ENCODE results near the gene FTO.

FTO gene

DNA sequence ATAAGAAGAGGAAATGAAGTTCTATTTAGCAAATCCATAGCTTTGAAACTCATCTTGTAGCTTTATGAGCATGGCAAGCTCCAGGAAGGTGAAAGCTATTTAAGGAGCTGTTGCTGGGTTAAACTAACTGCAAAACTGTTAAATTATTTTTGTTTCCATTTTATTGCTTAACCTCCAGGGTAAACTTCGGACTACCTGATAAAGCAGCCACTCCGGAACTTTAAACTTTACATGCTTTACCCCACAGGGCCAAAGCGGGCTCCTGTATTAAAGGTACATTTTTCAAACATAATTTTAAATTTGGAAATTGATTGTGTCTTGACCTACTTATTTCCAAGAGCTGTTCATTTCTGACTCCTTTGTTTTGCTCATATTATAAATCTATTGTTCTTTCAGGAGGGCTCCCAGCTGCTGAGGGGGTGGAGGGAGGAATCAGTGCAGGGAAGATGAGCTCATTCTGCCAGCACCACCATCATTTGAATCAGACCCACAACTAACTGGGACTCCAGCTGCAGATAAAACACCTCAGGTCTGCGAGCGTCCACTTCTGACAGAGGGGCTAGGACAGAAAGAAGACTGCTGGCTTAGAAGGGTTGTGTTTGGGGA is 424.8 kb downstream of the FTO start:
- no peak for DNase-seq (ENCODE audit: low spot score)

DNA sequence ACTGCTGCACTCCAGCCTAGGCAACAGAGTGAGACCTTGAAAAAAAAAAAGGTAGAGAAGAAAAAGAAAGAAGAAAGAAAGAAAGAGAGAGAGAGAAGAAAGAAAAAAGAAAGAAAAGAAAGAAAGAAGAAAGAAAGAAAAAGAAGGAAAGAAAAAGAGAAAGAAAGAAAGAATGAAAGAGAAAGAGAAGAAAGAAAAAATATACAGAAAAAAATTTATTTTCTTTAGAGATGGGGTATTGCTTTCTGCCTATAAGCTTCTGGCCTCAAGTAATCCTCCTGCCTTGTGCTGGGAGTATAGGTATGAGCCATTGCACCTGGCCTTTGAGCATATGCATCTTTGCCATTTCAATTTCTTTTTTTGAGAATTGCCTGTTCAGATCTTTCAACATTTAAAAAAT is 425.9 kb downstream of the FTO start:
- DNase-seq (ENCODE audit: low spot score), result no peak

DNA sequence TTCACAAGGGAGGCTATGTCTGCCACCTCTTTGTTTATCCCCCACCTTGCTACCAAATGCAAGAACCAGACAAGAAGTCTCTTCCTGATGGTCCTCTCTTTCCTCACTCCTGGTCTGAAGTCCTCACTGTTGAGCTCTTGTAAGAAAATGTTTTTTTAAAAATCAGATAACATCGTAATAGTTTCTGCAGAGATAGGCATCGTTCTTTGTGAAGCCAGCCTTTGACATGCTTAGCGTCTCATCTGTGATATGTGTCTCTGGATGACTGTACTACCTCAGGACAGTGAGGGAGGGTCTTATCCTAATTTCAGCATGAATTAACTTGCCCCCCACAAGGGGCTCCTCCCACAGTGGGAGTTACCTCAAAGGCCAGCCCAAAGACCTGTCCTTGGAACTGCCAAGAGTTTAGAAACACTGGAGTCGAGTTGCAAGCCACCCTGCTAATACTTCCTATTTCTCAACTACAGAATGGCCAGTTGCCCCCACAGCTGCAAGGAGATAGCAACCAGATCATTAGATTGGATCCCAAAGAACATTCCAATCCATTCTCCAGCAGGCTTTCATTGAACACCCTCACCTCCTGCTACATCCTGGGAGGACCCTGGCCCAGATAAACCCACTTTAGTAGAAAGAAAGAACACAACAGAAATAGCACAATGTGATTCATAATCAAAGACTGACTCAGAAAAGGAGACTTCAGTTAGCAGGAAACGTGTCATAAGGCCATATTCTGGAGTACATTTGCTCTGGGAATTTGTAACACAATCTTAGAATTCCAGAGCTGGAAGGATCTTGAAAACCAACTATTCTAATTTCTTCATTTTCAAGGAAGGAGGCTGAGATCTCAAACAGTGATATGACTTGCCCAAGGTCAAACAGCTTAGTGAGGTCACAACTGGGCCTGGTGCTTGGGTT is 431.7 kb downstream of the FTO start:
- DNase-seq (ENCODE audit: low spot score), result no peak

DNA sequence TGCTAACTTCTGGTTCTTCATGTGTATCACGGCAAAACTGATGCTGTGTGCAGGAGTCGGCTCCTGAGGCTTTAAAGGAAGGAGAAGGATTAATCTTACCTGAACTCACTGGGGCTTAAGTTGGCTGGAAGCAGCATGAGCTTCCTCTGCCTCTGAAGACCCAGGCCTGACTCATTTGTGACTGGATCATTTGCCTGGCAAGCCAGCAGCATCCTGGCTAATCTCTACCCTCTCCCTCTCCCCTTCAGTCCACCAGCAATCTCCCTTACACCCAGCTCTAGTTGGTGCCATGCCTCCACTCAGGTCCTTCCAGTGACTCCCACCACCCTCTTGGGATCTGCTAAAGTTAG is 432.3 kb downstream of the FTO start:
- DNase-seq (ENCODE audit: low spot score), result no peak

DNA sequence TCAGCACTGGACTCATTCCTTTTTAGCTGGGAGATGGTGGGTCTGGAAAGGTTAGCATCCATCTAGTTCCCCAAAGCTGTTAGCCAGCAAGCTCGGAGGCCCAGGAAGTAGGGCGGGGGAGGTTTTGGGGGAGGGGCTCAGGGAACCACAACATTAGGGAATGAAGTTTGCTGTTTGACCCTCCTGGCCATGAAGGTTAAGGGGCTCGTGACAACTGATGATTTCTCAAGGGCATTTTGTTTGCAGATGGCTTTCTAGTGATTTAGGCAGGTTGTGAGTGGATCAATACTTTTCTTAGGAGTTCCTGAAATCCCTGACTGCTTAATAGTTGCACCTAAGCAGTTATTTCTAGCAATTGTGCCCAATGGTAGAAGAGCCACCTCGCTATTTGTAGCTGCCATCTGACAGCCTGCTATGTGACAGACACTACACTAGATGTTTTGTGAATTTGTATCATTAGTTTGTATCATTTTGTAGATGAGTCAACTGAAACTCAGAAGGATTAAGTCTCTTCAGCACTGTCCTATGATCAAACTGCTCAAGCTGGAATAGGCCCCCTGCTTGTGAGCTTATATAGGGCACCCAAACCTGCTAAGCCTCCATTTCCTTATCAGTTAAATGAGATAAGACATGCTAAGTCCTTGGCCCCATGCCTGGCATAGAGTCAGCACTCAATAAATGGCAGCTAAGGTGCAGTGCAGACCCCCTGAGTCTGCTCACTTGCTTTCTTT is 436.3 kb downstream of the FTO start:
- DNase-seq (ENCODE audit: low spot score), result no peak

DNA sequence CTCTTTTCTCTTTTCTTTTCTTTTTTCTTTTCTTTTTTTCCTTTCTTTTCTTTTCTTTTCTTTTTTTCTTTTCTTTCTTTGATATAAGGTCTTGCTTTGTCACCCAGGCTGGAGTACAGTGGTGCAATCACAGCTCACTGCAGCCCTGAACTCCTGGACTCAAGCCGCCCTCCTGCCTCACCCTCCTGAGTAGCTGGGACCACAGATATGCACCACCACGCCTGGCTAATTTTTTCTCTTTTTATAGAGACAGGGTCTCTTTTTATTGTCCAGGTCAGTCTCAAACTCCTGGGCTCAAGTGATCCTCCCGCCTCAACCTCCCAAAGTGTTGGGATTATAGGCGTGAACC is 436.8 kb downstream of the FTO start:
- DNase-seq (ENCODE audit: low spot score), result no peak

DNA sequence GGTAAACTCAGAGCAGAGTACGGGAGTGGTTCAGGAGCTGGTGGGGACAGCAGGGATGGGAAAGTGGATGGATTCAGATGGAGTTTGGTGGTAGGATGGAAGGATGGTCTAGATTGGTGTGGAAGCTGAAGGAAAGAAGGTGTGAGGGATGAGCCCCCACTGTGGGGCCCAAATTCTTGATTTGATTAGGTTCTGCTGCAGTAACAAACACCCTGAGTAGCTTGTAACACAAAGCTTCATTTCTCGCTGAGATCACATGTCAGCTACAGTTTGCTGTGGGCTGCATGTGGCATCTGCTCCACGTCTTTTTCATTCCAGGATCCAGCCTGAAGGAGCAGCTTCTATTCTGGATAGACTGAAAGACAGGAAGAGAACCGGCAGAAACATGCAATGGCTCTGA is 438.8 kb downstream of the FTO start:
- DNase-seq (ENCODE audit: low spot score), result no peak

DNA sequence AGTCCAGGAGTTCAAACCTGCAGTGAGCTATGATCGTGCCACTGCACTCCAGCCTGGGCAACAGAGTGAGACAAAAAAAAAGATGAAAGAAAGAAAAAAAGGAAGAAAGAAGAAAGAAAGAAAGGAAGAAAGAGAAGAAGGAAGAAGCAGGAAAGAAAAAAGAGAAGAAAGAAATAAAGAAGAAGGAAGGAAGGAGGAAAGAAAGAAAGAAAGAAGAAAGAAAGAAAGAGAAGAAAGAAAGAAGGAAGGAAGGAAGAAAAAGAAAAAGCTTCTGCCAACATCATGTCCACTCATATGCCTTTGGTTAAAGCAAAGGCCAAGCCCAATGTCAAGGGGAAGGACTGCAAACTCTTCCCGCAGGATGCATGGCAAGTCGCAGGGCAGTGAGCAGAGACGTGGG is 439.5 kb downstream of the FTO start:
- no peak for DNase-seq (ENCODE audit: low spot score)

DNA sequence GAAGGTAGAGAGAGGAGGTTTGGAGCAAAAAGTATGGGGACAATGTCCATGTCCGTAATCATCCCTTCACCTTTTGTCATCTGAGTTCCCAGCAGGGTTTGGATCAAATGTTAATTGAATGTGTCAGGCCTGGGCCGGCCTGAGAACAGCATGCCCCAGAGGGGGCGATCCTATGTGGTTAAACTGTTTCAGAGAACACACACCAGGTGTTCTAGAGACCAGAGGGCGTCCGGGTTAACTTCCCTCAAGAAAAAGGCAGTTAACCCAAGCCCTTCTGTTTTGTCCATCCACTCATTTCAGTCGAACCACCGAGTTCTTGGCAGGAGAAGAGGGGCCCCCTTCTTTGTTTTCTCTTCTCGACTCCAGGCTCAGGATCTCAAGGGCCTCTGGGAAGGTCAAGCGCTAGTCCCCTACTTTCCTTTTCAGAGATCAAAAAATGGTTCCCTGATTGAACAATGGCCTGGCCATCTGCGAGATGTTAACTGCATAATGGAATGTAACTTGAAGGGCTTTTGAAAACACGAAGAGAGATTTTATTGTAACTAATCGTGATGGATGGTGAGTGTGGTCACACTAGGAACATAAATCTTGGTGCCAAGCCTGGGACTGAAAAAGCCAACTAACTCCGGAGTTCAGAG is 440.1 kb downstream of the FTO start:
- no peak for DNase-seq (ENCODE audit: low spot score)

DNA sequence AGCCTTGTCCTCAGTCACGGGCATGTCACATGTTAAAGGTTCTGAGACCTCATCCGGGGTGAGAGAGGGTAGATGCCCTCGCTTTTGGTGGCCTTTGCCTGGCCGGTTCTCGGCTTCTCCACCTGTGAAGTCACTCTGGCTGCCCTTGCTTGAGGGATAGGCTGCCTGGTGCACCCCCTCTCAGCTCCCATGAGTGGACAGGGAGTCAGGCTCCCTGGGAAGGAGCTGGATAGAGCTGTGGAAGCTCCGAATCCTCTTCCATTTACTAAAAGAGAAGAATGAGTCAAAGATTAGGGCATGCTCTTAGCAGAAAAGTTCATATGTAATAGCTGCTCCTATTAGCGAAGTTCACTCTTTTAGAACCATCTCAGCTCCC is 440.6 kb downstream of the FTO start:
- DNase-seq (ENCODE audit: low spot score), result no peak

DNA sequence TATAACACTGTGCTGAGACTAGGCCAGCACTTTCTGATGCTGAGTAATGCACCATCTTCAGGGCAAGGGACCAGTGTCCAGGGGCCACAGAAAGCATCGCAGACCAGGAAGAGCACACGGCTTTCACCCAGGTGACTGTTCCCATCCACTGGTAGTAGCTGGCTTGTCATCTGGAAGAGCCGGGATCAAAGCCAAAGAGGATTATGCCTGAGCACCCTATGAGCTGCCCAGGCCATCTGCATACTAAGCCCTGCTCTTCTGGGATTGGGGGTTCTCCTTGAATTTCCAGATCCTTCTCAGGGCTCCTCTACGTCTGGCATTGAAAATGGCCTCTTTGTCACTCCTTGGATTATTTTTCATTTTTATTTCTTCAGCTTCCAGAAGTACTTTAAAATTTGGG is 441.9 kb downstream of the FTO start:
- no peak for DNase-seq (ENCODE audit: low spot score)

DNA sequence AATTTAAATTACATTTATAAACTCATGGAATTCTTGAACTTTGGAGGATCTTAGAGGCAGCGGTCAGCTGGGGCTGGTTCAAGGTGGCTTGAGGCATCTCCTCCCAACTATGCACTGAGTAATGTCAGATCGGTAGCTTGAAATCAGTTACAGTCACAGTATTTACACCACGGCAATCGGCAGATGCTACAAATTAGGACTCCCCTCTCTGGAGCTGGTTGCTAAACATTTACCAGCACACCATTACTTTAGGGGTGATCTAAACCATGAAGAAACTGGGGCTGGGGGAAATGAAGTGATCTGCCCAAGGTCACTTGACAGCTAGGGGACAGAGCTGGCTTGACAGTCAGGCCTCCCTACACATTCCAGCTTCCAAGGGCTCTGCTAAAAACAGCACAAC is 445.0 kb downstream of the FTO start:
- no peak for DNase-seq (ENCODE audit: low spot score)

DNA sequence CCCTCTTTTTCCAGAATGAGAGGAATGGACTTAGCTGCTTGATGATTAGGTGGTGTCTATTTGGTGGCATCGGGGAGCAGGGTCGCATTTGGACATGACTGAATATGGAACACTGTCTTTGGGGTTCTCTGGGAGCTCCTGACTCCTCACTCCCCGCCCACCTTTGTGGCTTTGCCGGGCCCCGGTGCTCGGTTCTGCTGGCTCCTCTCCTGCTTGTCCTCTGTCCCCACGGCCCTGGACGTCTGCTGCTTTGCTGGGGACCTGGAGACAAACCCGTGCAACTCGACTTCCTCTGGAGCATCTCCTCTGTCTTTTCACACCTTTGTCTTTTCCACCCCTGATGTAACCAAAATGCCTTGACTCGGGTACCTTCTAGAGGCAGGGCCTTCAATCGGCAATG is 446.9 kb downstream of the FTO start:
- DNase-seq (ENCODE audit: low spot score), result no peak

DNA sequence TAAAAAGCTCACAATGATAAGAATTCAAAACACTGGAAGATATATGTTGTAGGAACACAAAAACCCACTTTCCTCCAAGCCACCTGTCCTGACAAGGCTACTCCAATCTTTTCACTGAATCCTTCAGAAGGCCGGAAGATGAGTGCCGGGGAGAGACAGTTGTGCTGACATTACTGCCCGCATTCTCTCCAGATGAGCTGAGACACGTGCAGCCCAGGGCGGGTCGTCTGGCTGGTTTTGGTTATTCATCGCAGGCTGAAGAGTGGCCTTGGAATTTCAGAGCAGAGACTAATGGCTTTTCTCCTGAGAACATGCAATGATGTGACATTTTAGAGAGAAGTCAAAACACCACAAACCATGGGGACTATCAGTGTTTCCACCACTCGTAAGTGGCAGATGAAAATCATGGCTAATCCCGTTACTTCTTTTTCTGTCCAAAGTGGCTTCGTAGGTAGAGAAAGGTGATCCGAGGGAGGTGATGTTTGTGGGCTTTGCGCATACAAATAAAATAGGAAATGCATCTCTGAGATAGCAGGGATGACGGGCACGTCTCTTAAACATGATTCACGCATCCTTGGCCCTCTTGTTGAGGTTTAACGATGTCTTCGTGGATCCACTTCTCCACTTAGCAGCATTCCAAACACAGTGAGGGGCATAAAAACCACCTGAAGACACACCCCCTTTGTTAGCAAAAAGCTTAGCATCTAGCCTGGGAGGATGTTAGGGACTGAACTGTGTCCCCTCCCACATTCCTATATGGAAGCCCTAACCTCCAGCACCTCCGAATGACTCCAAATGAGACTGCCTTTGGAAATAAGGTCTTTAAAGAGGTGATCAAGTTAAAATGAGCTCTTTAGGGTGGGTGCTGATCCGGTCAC is 448.6 kb downstream of the FTO start:
- no peak for DNase-seq (ENCODE audit: low spot score)

DNA sequence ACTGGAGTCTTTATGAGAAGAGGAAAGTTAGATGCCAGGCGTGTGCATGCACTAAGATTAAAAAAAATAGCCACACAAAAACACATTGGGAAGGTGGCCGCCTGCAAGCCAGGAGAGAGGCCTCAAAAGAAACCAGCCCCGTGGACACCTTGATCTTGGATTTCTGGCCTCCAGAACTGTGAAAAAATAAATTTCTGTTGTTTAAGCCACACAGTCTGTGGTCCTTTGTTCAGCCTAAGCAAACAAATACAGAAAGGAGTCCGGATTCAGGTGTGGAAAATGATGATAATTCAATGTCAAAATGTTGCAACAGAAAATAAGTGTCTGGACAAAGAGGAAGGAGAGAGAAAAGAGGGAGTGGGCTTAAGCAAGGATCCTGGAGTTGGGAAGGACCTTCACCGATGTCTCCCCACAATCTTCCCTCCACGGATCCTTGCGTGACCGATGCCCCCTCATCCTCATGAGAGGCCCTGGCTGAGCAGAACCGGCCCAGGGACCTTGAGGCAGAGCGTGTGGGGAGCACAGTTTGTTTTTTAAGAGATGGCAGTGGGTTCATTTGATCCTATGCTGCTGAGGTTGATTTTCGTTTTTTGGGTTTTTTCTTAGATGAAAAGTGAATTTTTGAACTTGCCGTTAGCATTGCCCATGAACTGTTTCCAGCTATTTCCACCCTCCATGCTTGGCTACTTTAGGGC is 449.4 kb downstream of the FTO start:
- no peak for DNase-seq (ENCODE audit: low spot score)

DNA sequence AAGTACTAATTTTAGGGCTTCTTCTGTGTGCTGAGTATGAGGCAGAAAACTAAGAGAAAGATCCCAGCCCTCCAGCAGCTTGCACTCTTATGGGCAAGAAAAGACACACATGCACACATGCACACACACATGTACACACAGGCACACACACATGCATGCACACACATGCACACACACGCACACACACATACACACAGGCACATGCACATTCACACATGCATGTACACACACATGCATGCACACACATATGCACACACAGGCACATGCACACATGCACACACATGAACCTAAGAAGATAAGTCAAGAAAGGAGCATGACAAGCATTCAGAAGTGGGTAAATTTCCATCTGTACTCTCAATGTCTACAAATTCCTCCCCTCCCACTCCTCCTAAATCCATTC is 452.4 kb downstream of the FTO start:
- no peak for DNase-seq (ENCODE audit: low spot score)

DNA sequence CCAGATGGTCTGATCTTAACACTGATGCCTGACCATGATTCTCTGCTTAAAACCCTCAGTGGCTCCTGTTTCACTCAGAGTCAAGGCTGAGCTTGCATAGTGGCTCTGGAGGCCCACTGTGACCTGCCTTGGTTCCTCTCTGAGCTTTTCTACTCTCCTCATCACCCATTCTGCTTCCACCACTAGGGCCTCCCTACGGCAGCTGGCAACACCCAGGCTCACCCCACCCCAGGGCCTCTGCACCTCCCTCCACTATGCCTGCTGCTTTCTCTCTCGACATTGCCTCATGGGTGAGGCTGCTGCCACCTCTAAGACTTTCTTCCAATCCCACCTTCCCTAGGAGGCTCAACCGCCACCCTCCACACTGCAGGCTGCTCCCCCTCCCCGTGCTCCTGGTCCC is 455.0 kb downstream of the FTO start:
- no peak for DNase-seq (ENCODE audit: low spot score)

DNA sequence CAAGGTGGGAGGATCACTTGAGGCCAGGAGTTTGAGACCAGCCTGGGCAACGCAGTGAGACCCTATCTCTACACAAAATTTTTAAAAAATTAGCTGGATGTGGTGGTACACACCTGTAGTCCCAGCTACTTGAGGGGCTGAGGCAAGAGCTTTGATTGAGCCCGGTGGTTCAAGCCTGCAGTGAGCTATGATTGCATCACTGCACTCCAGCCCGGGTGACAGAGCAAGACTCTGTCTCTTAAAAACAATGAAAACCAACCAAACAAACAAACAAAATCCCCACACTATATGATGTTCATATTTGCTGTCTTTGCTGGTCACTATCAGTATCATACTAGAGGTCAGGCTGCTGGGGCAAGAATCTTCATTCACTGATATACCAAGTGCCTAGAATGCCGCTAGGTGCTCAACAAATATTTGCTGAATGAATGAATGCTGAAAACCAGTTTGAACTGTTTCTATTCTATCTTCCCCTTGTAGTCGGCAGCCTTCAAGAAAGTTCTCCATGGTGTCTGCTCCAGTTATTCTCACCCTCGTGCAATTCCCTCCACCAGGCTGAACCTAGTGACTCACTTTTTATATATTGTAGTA is 455.6 kb downstream of the FTO start:
- no peak for DNase-seq (ENCODE audit: low spot score)

DNA sequence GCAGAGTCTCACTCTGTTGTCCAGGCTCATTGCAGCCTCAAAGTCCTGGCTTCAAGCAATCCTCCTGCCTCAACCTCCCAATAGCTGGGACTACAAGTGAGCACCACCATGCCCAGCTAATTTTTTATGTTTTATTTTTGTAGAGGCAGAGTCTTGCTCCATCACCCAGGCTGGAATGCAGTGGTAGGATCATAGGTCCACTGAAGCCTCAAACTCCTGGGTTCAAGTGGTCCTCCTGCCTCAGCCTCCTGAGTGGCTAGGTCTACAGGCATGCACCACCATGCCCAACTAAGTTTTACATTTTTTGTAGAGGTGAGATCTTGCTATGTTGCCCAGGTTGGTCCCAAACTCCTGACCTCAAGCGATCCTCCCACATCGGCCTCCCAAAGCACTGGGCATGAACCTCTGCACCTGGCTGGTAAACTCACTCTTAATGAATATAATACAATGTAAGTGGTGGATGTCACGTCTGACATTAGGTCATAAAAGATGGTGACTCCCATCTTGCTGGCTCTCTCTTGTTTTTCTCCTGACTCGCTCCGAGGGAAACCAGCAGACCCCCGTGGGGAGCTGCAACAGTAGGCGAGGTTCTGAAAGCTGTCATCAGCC is 456.4 kb downstream of the FTO start:
- no peak for DNase-seq (ENCODE audit: low spot score)

All from pons (tissue), 1 donor.